Measurements from ENCODE around the gene LCN10.

GRCh38 chr9:136713550-136713949 lies 29.2 kb downstream of the LCN10 start:
- TF ChIP-seq EZH2 (IDR thresholded peaks at IDR 0.05; ENCODE audit: insufficient read depth, poor library complexity, severe bottlenecking) (no peak), EZH2phosphoT487 (IDR thresholded peaks at IDR 0.05; ENCODE audit: insufficient read depth, low read depth) (no peak)
